HFF-Myc (cell line): ENCODE measurements around the gene SSH2.

Experiments used
- DNase-seq: peaks from one replicate; pipeline ENCODE4 v3.0.0-alpha.2; 2011; ENCODE audit warnings: low read depth; ENCODE audit errors: extremely low read depth
- H3K4me3 ChIP-seq: replicated peaks from 2 replicates; pipeline ENCODE4 v1.5.1; 2011; ENCODE audit warnings: low read depth, mild to moderate bottlenecking, control low read depth, low read length
- CTCF ChIP-seq: IDR thresholded peaks from 2 replicates; pipeline ENCODE4 v1.5.1; 2012; ENCODE audit warnings: mild to moderate bottlenecking, low read depth, low read length, control low read depth; ENCODE audit errors: missing control alignments

The SSH2 gene

GRCh38 chr17:29892201-29892600 is 37.8 kb downstream of the SSH2 start:
- no peak for DNase-seq
- no peak overlapping the region for H3K4me3 ChIP-seq
- TF ChIP-seq CTCF: no peak

- no peak for TF ChIP-seq CTCF
- no peak for DNase-seq
- no peak overlapping the region for H3K4me3 ChIP-seq
Observed at GRCh38 chr17:29891131-29891530, 38.9 kb downstream of the SSH2 start.

GRCh38 chr17:29885031-29885640 is 44.9 kb downstream of the SSH2 start:
- TF ChIP-seq CTCF: no peak
- DNase-seq: no peak
- no peak overlapping the region for H3K4me3 ChIP-seq

DNA sequence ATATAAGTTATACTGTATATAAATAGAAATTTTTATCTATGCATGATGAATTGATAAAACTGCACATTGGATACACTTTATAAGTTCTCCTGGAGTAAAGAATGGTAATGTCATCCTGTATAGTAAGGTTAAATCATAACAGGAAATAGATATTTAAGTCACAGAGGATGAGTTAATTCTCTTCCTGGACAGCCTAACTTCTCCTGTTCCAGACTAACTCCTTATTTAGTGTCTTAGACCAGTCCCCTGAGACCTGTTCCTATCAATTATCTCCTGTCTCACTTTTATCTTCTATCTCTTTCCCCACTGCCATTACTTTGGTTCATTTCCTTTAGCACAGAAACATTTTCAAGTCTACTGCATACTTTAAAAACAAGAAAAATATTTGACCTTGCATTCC is 46.5 kb downstream of the SSH2 start:
- no peak for TF ChIP-seq CTCF
- H3K4me3 ChIP-seq: no peak overlapping the region
- DNase-seq: no peak

GRCh38 chr17:29881256-29881655 is 48.8 kb downstream of the SSH2 start:
- no peak for TF ChIP-seq CTCF
- H3K4me3 ChIP-seq: no peak overlapping the region
- no peak for DNase-seq

DNA sequence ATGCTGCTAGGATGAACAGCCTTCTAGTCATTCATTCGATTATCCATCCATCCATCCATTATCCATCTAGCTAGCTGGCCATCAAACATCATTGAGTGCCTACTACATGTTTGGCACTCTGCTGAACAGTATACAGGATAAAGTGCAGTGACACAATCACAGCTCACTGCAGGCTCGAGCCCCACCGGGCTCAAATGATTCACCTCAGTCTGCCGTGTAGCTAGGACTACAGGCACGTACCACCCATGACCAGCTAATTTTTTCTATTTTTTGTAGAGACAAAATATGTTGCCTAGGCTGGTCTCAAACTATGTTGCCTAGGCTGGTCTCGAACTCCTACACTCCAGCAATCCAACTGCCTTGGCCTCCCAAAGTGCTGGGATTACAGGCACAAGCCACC is 50.0 kb downstream of the SSH2 start:
- H3K4me3 ChIP-seq: no peak overlapping the region
- TF ChIP-seq CTCF: no peak
- DNase-seq: no peak
